Measurements from ENCODE around the gene TMEM120A.

DNA sequence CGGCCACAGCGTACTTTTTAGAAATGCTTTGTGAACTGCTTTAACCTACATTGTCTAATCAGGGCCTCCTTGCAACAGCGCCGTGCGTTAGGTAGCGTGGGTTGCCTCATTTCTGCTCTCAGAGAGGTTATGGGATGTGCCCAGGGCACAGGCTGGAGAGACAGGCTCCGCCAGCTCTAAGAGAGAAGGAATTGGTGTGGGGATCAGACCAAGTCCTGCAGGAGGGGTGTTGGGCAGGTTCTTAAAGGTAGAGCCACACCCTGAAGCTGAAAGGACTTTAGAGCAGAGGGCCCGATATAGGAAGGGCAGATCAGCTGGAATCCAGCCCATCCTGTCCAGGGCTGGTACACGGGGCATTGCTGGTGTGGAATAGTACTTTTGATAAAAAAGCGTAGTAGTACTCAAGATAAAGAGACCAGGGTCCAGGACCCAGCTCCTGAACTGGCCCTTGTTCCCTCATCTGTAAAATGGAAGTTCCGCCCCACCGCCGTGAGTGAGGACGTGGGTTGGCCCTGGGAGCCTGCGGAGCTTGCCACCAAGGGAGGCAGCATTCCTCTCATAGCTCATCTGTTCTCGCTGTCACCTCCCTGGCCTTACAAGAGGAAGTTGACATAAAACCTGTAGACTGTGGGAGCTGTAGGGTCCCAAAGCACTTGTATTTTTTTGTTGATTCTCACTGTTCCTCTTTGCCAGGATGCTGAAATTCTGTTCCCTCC is 37.2 kb downstream of the TMEM120A start:
- TF ChIP-seq, protein P1, sequence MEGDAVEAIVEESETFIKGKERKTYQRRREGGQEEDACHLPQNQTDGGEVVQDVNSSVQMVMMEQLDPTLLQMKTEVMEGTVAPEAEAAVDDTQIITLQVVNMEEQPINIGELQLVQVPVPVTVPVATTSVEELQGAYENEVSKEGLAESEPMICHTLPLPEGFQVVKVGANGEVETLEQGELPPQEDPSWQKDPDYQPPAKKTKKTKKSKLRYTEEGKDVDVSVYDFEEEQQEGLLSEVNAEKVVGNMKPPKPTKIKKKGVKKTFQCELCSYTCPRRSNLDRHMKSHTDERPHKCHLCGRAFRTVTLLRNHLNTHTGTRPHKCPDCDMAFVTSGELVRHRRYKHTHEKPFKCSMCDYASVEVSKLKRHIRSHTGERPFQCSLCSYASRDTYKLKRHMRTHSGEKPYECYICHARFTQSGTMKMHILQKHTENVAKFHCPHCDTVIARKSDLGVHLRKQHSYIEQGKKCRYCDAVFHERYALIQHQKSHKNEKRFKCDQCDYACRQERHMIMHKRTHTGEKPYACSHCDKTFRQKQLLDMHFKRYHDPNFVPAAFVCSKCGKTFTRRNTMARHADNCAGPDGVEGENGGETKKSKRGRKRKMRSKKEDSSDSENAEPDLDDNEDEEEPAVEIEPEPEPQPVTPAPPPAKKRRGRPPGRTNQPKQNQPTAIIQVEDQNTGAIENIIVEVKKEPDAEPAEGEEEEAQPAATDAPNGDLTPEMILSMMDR (IDR thresholded peaks at IDR 0.05; ENCODE audit: poor library complexity), result no peak
- TF ChIP-seq EZH2 (IDR thresholded peaks at IDR 0.05; ENCODE audit: borderline replicate concordance), result no peak

Measured in hepatocyte (in vitro differentiated cells).